DMS 273 treated with DMSO at 0.1 percent for 48 hours (cell line): ENCODE data around the gene GIT1.
"Not testable (repeated sequence)": the region's sequence is repeated elsewhere in the genome, so short reads cannot be mapped to it uniquely, and the experiment has no call there.

ENCODE experiments used
- DNase-seq: peaks from one replicate; lab custom pipeline; 2025; lab: John Stamatoyannopoulos, UW

Gene GIT1

DNA sequence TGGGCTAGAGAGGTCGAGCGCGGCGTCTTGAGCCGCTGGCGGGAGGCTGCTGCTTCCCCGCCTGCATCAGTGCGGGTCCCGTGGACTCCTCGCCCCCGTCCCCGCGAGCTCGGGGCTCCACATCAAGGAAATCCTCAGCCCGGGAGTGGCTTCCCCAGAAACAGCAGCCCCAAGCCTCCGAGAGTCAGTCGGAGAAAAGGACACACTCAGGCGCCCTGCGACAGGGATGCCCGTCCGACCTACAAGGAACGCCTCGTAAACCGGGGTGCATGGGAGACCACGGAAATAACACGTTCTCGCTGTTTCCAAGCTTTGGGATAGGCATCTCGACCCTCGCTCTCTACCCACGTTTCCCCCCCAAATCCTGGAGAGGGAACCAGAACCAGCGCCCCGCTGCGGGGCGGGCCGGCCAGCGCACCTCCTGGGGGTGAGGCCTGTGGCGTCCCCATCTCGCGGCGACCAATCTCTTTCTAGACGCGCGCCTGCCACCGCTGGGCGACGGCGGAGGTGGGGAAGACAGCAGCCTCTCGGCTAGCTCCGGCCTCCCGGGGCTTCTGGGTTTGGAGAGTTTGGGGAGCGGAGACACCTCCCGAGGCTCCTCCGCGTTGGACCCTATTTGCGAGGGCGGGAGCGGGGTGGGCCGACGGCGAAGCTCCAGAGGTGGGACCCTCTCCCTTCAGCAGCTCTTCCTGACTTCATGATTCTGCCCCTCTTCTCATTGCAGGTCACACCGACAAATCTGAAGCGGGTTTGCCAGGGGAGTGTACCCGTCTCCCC is 21.7 kb downstream of the GIT1 start:
- peak; percentile 53 for DNase-seq

GRCh38 chr17:29567304-29567553 is 22.2 kb downstream of the GIT1 start:
- DNase-seq, result no peak

DNA sequence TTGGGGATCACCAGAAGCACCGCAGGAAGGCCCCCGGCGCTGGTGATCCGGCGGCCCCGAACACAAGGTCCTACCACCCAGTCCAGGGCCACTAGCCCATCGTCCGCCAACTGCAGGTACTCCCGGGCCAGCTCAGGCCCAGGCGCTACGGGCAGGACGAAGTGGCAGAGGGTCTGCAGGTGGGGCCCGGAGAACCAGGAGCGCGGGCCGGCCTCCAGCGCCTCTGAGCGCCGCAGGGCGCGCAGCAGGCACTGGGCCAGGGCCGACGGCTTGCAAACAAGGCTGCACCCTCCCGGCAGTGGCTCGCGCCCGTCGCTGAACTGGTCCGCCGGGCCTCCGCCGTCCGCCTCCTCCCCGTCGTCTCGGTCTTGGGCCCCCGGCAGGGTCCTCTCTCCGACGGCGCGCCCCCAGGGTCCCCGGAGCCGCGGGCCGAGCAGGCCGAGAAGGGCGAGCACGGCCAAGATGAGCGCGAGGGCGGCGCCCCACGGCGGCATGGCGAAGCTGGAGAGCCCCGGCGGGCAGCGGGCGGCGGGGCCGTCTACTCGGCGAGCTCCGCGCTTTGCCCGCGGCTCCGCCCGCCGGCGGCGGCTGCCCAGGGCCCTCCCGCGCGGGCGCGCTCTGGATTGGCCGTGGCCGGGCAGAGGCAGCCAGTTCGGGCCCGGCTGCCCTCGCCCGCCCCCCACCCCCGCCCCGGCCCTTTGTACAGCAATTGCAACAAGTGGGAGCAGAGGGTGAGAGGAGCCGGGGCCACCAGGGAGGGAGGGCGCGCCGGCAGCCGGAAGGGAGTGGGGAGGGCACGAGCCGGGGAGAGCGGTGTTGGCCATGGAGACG is 22.8 kb downstream of the GIT1 start, which contains the start of gene ABHD15:
Gene ABHD15, minus strand, starts transcription at position 565 of the 831 bp plus-strand sequence. Its CDS starts 71 bp downstream, at position 494.
- peak; percentile 24 for DNase-seq

DNA sequence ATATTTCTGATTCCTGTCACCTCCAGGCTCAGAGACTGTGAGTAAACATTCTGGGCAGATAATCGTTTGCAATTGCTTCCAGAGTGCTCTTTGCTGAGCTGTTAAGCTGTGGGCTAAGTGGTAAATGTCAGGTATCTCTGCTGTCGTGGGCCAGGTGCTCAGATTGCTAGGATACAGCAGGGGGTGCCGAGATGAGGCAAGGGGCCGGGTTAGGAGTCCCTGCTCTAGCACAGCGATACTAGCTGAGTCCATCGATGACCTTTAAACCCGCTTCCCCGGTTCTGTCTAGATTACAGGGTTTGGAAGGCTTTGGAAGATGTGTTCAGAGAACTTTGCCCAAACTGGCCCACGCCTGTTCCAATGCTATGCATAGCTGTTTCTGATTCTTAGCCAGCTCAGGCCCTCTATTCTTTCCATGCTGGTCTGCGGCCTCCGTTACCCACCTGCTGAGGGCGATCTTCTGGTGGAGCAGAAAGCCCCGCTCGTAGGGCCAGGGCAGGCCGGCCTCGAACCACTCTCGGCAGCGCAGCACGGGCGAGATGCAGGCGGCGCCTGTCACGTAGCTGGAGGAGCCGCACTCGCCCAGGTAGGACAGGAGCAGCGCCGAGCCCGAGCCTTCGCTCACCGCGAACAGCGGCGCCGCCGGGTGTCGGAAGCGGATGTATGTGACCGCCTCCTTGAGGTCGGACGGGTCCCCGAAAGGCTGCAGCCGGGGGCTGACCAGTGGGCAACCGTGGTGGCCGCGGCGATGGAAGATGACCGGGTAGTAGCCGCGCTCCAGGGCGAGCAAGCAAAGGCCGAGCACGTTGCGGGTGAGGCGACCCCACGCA is 23.6 kb downstream of the GIT1 start:
- DNase-seq, result no peak

DNA sequence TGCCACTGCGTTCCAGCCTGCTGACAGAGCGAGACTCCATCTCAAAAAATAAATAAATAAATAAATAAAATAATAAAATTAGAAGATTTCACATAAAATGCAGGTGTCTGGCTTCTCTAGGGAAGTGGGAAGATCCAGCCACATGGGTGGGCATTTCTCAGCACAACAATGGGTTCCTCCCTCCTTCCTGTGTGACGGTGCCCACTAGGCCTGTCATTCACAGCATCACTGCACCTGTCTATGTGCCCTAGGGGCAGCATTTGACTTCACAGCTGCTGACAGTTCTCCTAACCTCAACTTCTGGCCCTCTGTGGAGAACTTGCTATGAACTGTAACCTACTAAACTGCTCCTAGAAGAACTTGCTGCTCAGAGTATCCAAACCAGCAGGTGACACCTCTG is 25.6 kb downstream of the GIT1 start:
- no peak for DNase-seq

- DNase-seq, result no peak
These were observed 26.8 kb downstream of the GIT1 start for GRCh38 chr17:29562615-29563014.

DNA sequence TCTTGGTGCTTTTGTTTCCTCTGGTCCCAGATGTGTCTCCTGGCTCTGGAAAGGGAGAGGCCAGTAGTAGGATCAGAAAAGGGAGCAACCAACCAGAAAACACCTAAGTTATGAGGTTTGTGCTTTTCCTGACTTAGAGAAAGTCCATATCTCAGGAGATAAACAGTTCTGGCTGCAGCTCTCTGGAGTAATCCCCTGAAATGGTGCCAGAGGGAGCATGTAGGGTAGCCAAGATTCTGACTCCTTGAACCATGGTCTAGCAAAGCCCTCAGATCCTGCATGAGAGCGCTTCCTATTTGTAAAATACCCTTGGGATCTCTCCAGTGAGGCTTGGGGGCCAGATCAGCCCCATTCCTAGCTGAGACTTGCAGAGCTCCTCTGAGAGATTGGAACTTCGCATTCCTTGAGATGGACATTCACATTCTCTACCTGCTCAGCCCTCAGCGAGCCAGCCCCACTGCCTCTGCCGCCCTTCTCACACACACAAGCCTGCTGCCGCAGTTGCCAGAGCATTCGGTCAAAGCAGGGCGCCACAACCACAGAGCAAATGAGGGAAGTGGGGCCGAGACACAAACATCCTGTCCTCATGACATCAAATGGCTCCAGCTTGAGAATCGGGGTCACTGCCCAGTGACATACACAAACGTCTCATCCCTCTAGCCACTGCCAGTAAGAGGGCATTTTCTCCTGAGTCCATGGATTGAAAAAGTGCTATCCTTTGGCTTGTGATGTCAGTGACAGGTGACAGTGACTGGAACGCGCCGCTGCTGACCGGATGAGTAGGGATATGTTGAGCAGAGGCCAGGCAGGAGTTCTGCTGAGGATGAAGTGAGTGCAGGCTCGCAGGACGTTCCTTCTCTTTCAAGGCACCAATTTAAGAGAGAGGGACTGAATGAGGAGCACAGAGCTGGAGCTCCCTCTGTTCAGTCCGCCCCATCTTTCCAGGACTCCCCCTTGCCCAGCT is 27.6 kb downstream of the GIT1 start:
- DNase-seq, result no peak

DNA sequence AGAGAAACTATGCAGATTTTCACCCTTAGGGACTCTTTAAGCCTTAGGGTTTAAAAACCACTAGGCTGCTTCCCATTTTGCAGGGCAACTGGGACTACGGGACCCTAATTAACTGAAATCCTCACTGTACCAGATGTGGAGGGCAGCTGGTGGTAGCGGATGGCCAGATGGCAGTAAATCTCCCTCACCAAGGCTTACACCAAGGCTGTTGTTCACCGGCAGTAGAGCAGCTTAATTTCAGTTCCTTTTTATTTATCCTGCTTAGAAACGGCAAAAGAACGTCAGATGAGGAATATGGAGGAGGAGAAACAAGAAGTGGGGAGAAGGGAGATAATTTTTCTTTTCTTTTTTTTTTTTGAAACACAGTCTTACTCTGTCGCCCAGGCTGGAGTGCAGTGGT is 29.1 kb downstream of the GIT1 start:
- peak; percentile 95 for DNase-seq

DNA sequence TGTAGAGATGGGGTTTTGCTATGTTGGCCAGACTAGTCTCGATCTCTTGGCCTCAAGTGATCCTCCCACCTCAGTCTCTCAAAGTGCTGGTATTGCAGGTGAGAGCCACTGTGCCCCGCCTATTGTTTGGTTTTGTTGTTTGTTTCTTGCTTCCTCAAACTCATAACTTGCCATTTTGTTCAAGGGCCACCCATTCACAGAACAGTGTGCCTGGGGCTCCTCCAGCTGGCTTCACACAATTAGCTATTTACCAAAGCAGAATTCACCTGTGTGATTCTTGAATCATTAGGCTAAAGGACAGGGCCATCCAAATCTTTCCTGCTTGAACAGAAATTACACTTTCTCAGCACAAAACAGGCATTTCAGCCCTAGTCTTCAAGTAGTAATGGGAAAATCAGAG is 29.8 kb downstream of the GIT1 start:
- DNase-seq, result no peak

DNA sequence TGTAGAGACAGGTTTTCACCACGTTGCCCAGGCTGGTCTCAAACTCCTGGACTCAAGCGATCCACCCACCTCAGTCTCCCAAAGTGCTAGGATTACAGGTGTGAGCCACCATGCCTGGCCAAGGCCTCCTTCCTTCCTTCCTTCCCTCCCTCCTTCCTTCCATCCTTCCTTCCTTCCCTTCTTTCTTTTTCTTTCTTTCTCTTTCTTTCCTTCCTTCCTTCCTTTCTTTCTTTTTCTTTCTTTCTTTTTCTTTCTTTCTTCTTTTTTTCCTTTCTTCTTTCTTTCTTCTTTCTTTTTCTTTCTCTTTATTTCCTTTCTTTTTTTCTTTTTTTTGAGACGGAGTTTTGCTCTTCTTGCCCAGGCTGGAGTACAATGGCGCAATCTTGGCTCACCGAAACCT is 31.3 kb downstream of the GIT1 start:
- DNase-seq, result not testable (repeated sequence)

DNA sequence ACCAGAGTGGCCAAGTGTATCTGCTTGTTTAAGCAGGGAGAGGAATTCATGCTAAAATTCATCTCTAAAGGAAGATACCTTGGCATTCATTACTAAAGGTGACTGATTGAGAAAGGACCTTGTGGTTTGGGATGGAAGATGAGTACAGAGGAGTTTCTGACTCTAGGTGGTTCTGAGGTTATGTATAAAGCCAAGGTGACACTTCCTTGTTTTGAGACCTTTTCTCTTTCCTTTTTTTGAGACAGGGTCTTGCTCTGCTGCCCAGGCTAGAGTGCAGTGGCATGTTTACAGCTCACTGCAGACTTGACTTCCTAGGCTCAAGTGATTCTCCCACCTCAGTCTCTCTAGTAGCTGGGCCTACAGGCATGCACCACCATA is 31.7 kb downstream of the GIT1 start:
- DNase-seq, result no peak

- no peak for DNase-seq
These were observed 32.2 kb downstream of the GIT1 start for GRCh38 chr17:29557085-29557738.

DNA sequence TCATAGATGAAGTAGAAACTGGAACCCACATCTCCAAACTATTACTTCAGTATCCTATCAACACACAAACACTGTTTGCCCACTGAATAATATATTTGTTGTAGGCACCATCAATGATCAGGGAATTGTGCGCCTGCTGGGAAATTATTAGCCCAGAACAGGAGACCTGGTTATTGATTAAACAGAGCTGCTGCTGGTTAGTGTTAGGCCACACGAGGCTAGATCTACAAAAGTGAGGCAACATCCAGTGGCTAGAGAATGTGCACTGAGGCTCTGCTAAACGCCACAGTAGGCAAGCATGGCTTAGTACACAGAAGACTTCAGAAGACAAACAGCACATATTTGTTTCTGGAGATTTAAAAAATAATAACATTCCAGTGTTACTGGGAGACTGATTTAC is 33.6 kb downstream of the GIT1 start:
- no peak for DNase-seq

DNA sequence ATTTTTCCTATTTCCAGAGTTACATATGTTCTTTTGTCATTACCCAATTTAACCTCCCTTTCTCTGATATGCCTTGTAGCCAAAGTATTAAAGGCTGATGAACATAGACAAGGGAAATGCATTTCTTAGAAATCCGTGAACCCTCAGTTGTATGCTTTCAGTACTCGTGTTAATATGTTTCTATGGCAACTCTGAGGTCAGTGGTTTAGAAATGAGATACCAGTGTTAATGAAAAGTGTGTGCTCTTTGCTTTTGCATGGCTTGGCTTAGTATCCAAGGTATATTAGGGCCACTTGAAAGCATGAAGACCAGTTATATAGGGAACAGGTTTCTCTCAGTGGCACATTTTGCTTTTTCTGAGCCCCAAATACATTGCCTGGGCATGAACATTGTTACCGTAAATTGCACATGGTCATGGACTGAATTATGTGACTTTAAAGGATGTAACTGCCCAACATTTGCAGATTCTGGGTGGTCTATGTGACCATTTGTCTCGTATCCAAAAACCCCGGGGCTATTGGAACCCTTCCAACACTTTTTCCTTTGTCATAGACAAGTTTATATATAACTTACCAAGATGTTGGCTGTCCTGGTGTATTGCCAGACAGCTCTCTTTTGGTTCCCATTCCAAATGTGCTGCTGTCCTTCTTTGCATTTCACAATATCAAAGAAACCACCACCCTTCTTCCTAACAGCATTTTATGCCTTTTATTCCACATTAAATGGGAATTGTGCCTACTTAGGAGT is 40.1 kb downstream of the GIT1 start:
- no peak for DNase-seq

DNA sequence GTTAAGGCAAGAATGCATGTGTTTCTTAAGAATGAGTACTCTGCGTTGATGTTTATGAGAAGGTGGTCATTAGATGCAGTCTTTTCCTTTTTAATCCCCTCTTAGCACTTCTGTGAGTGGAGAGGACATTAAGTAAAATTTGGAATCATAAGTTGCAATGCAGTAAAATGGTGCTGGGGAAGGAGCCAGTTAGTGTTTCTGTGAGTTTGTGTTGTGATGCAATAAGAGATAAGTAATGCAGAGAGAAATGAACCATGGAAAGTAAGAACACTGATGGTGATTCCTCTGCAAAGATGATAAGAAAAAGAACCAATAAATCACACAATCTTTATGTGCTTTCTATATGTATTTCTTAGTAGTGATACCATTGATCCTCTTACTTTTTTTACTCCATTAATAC is 42.6 kb downstream of the GIT1 start:
- no peak for DNase-seq

DNA sequence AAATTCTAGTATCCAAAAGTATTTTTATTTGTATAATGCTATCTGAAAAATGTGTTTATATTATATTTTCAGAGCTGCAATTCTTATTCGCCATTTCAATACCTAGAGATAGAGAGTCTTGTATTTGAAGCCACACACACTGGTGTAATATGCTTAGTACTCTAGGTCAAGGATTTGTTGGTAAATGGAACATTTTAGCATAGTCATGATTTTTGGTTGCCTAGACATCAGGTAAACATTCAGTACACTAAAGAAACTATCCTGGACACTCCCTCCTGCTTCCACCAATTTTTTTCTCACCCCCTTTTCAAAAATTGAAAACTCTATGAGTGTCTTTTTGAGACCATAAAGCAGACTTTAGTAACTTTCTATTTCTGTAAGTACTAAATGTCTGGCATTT is 43.4 kb downstream of the GIT1 start:
- no peak for DNase-seq

DNA sequence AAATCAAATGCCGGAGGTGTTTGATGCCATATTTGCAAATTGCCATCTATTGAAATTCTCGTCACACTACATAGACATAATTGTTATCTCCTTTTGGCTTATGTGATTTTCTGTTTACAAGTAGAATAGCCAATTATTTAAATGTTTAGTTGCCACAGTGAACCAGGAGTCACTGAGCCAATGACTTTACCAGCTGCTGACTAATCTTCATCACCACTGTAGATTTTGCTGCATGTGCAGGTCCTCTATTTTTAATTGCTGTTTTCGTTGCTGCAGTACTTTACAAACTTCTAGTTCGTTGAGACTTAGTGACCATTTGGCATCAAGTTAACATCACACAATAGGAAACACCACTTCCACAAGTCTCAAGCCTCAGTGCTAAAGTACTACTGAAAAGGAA is 45.4 kb downstream of the GIT1 start:
- DNase-seq, result no peak

DNA sequence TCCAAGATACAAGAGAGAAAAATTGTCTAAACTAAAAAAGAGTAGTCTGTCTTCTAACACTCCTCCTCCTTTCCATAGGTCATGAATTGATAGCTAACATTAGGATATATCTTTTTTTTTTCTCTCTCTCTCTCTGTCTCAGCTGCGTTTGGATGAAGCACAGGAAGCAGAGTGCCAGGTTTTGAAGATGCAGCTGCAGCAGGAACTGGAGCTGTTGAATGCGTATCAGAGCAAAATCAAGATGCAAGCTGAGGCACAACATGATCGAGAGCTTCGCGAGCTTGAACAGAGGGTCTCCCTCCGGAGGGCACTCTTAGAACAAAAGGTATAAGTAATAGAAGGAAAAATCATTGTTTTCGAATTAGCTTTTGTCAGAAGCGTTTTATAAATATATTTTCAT is 55.5 kb downstream of the GIT1 start:
- DNase-seq, result no peak

GRCh38 chr17:29526322-29526721 is 63.1 kb downstream of the GIT1 start:
- DNase-seq, result no peak

DNA sequence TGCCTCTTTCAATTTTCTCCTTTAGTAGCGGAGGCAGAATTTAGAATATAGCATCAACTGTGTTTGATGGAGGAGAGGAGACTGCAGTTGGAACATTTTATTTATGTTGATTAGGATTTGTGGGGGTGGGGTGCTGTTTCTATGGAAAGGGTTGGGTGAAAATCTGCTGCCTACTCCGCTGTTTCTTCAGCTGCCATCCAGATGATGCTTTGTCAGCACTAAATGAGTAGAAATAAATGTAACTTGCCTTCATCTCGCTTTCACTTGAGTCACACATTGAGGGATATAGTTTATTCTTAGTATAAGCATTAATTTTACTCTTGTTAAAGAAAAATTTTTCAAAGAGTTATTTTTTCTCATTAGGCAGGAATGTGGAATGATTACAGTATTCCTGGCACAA is 64.8 kb downstream of the GIT1 start:
- no peak for DNase-seq
